ENCODE results near the gene SGIP1.

Gene SGIP1

GRCh38 chr1:66556161-66556611 lies 22.2 kb downstream of the SGIP1 start:
- H2AFZ ChIP-seq (ENCODE audit: low read length), result peak overlapping the region; percentile 46
- H3K27ac ChIP-seq (replicated peaks; ENCODE audit: low read length), result no peak overlapping the region
- H3K18ac ChIP-seq (ENCODE audit: low read length), result peak overlapping the region; percentile 58
- H2BK120ac ChIP-seq (ENCODE audit: low read depth, low read length), result no peak overlapping the region
- H2AK5ac ChIP-seq (ENCODE audit: low read depth, low read length), result no peak overlapping the region
- WGBS, 2 donors (ENCODE audit: extremely low coverage in 2 of 2, insufficient read length in 2 of 2, insufficient replicate concordance in 1 of 2), result no CpG with 5 or more reads among the region's 7 CpGs
- no peaks in the 10 kb centered on the region for H3K79me1 ChIP-seq (ENCODE audit: low read depth, low read length)
- no peak overlapping the region for H3K9ac ChIP-seq (ENCODE audit: low read depth, low read length, poor library complexity)
- H3K4me1 ChIP-seq (ENCODE audit: control insufficient read depth in 2 of 2, insufficient read depth in 1 of 2, low read depth in 1 of 2, low read length in 2 of 2), result peaks cover 0 to 1% of the 10 kb centered on the region in 2 donors
- H4K91ac ChIP-seq (ENCODE audit: low read depth, low read length, poor library complexity), result no peak overlapping the region
- H3K23ac ChIP-seq (ENCODE audit: low read depth, low read length, poor library complexity), result no peak overlapping the region
- DNase-seq (ENCODE audit: low spot score), result no peak
- H3K14ac ChIP-seq (ENCODE audit: low read length), result no peak overlapping the region
- no peaks in the 10 kb centered on the region for H3K36me3 ChIP-seq (replicated peaks in 1 of 2; ENCODE audit: control insufficient read depth in 2 of 2, insufficient read depth in 2 of 2, low read length in 2 of 2)
- H3K4me2 ChIP-seq (ENCODE audit: insufficient read depth, low read length, poor library complexity, severe bottlenecking), result no peak overlapping the region
- H3K4me3 ChIP-seq (ENCODE audit: low read length in 2 of 2), result no peak overlapping the region
- H3K27me3 ChIP-seq (ENCODE audit: control insufficient read depth in 3 of 3, insufficient read depth in 3 of 3, low read depth in 1 of 3, low read length in 3 of 3), result no peaks in the 10 kb centered on the region
- no peak overlapping the region for H3K4ac ChIP-seq (ENCODE audit: low read length)
- H2BK5ac ChIP-seq (ENCODE audit: low read length), result no peak overlapping the region
- H3K9me3 ChIP-seq (replicated peaks in 1 of 2; ENCODE audit: control insufficient read depth in 2 of 2, insufficient read depth in 1 of 2, low read depth in 1 of 2, low read length in 2 of 2), result no peaks in the 10 kb centered on the region
- H2BK15ac ChIP-seq (ENCODE audit: low read length), result no peak overlapping the region
- no peak overlapping the region for H4K8ac ChIP-seq (ENCODE audit: low read depth, low read length)
- H2BK12ac ChIP-seq (ENCODE audit: low read length), result no peak overlapping the region

- WGBS, 2 donors (ENCODE audit: extremely low coverage in 2 of 2, insufficient read length in 2 of 2, insufficient replicate concordance in 1 of 2), result no CpG with 5 or more reads among the region's 1 CpG
- no peak overlapping the region for H4K8ac ChIP-seq (ENCODE audit: low read depth, low read length)
- H3K4me2 ChIP-seq (ENCODE audit: insufficient read depth, low read length, poor library complexity, severe bottlenecking), result no peak overlapping the region
- H2BK5ac ChIP-seq (ENCODE audit: low read length), result no peak overlapping the region
- H3K14ac ChIP-seq (ENCODE audit: low read length), result no peak overlapping the region
- H3K9me3 ChIP-seq (replicated peaks in 1 of 2; ENCODE audit: control insufficient read depth in 2 of 2, insufficient read depth in 1 of 2, low read depth in 1 of 2, low read length in 2 of 2), result no peaks in the 10 kb centered on the region
- H3K4me1 ChIP-seq (ENCODE audit: control insufficient read depth in 2 of 2, insufficient read depth in 1 of 2, low read depth in 1 of 2, low read length in 2 of 2), result peaks cover 0 to 1% of the 10 kb centered on the region in 2 donors
- no peak overlapping the region for H4K91ac ChIP-seq (ENCODE audit: low read depth, low read length, poor library complexity)
- no peak overlapping the region for H3K9ac ChIP-seq (ENCODE audit: low read depth, low read length, poor library complexity)
- no peak overlapping the region for H3K18ac ChIP-seq (ENCODE audit: low read length)
- H3K79me1 ChIP-seq (ENCODE audit: low read depth, low read length), result no peaks in the 10 kb centered on the region
- H3K36me3 ChIP-seq (replicated peaks in 1 of 2; ENCODE audit: control insufficient read depth in 2 of 2, insufficient read depth in 2 of 2, low read length in 2 of 2), result no peaks in the 10 kb centered on the region
- no peak overlapping the region for H2BK15ac ChIP-seq (ENCODE audit: low read length)
- no peak overlapping the region for H2AFZ ChIP-seq (ENCODE audit: low read length)
- H3K4me3 ChIP-seq (ENCODE audit: low read length in 2 of 2), result no peak overlapping the region
- H2AK5ac ChIP-seq (ENCODE audit: low read depth, low read length), result no peak overlapping the region
- H3K27me3 ChIP-seq (ENCODE audit: control insufficient read depth in 3 of 3, insufficient read depth in 3 of 3, low read depth in 1 of 3, low read length in 3 of 3), result no peaks in the 10 kb centered on the region
- no peak overlapping the region for H2BK12ac ChIP-seq (ENCODE audit: low read length)
- no peak overlapping the region for H3K23ac ChIP-seq (ENCODE audit: low read depth, low read length, poor library complexity)
- no peak overlapping the region for H3K27ac ChIP-seq (replicated peaks; ENCODE audit: low read length)
- no peak overlapping the region for H3K4ac ChIP-seq (ENCODE audit: low read length)
- H2BK120ac ChIP-seq (ENCODE audit: low read depth, low read length), result no peak overlapping the region
- DNase-seq (ENCODE audit: low spot score), result no peak
Measured at GRCh38 chr1:66557157-66557556, 23.2 kb downstream of the SGIP1 start.

- no peak overlapping the region for H2BK12ac ChIP-seq (ENCODE audit: low read length)
- WGBS, 2 donors (ENCODE audit: extremely low coverage in 2 of 2, insufficient read length in 2 of 2, insufficient replicate concordance in 1 of 2), result no CpG with 5 or more reads among the region's 4 CpGs
- H2BK5ac ChIP-seq (ENCODE audit: low read length), result no peak overlapping the region
Measured at GRCh38 chr1:66559517-66559916, 25.6 kb downstream of the SGIP1 start.

GRCh38 chr1:66562561-66562960 lies 28.6 kb downstream of the SGIP1 start:
- no peak overlapping the region for H2BK5ac ChIP-seq (ENCODE audit: low read length)
- H3K4me2 ChIP-seq (ENCODE audit: insufficient read depth, low read length, poor library complexity, severe bottlenecking), result no peak overlapping the region
- H3K14ac ChIP-seq (ENCODE audit: low read length), result no peak overlapping the region
- no peak overlapping the region for H3K4me3 ChIP-seq (ENCODE audit: low read length in 2 of 2)
- H3K9ac ChIP-seq (ENCODE audit: low read depth, low read length, poor library complexity), result no peak overlapping the region
- H3K36me3 ChIP-seq (replicated peaks in 1 of 2; ENCODE audit: control insufficient read depth in 2 of 2, insufficient read depth in 2 of 2, low read length in 2 of 2), result no peaks in the 10 kb centered on the region
- no peak overlapping the region for H4K91ac ChIP-seq (ENCODE audit: low read depth, low read length, poor library complexity)
- no peak overlapping the region for H2AFZ ChIP-seq (ENCODE audit: low read length)
- no CpG with 5 or more reads among the region's 3 CpGs for WGBS, 2 donors (ENCODE audit: extremely low coverage in 2 of 2, insufficient read length in 2 of 2, insufficient replicate concordance in 1 of 2)
- H3K23ac ChIP-seq (ENCODE audit: low read depth, low read length, poor library complexity), result no peak overlapping the region
- no peak overlapping the region for H4K8ac ChIP-seq (ENCODE audit: low read depth, low read length)
- no peak overlapping the region for H2AK5ac ChIP-seq (ENCODE audit: low read depth, low read length)
- H3K79me1 ChIP-seq (ENCODE audit: low read depth, low read length), result no peaks in the 10 kb centered on the region
- no peak overlapping the region for H3K27ac ChIP-seq (replicated peaks; ENCODE audit: low read length)
- no peak for DNase-seq (ENCODE audit: low spot score)
- no peak overlapping the region for H2BK15ac ChIP-seq (ENCODE audit: low read length)
- H2BK12ac ChIP-seq (ENCODE audit: low read length), result no peak overlapping the region
- H3K9me3 ChIP-seq (replicated peaks in 1 of 2; ENCODE audit: control insufficient read depth in 2 of 2, insufficient read depth in 1 of 2, low read depth in 1 of 2, low read length in 2 of 2), result no peaks in the 10 kb centered on the region
- no peak overlapping the region for H3K18ac ChIP-seq (ENCODE audit: low read length)
- H3K4me1 ChIP-seq (ENCODE audit: control insufficient read depth in 2 of 2, insufficient read depth in 1 of 2, low read depth in 1 of 2, low read length in 2 of 2), result peaks cover 0 to 3% of the 10 kb centered on the region in 2 donors
- H3K27me3 ChIP-seq (ENCODE audit: control insufficient read depth in 3 of 3, insufficient read depth in 3 of 3, low read depth in 1 of 3, low read length in 3 of 3), result no peaks in the 10 kb centered on the region
- H2BK120ac ChIP-seq (ENCODE audit: low read depth, low read length), result no peak overlapping the region
- no peak overlapping the region for H3K4ac ChIP-seq (ENCODE audit: low read length)

More at GRCh38 chr1:66559517-66559916, 25.6 kb downstream of the SGIP1 start:
- H3K14ac ChIP-seq (ENCODE audit: low read length), result no peak overlapping the region
- no peak for DNase-seq (ENCODE audit: low spot score)
- no peaks in the 10 kb centered on the region for H3K79me1 ChIP-seq (ENCODE audit: low read depth, low read length)
- H3K23ac ChIP-seq (ENCODE audit: low read depth, low read length, poor library complexity), result no peak overlapping the region
- H3K4ac ChIP-seq (ENCODE audit: low read length), result no peak overlapping the region
- H2BK15ac ChIP-seq (ENCODE audit: low read length), result no peak overlapping the region
- no peak overlapping the region for H3K18ac ChIP-seq (ENCODE audit: low read length)
- no peak overlapping the region for H3K4me2 ChIP-seq (ENCODE audit: insufficient read depth, low read length, poor library complexity, severe bottlenecking)
- no peaks in the 10 kb centered on the region for H3K27me3 ChIP-seq (ENCODE audit: control insufficient read depth in 3 of 3, insufficient read depth in 3 of 3, low read depth in 1 of 3, low read length in 3 of 3)
- H2AFZ ChIP-seq (ENCODE audit: low read length), result no peak overlapping the region
- H3K9me3 ChIP-seq (replicated peaks in 1 of 2; ENCODE audit: control insufficient read depth in 2 of 2, insufficient read depth in 1 of 2, low read depth in 1 of 2, low read length in 2 of 2), result no peaks in the 10 kb centered on the region
- no peak overlapping the region for H2AK5ac ChIP-seq (ENCODE audit: low read depth, low read length)
- H4K91ac ChIP-seq (ENCODE audit: low read depth, low read length, poor library complexity), result no peak overlapping the region
- no peak overlapping the region for H3K4me3 ChIP-seq (ENCODE audit: low read length in 2 of 2)
- H2BK120ac ChIP-seq (ENCODE audit: low read depth, low read length), result no peak overlapping the region
- no peaks in the 10 kb centered on the region for H3K36me3 ChIP-seq (replicated peaks in 1 of 2; ENCODE audit: control insufficient read depth in 2 of 2, insufficient read depth in 2 of 2, low read length in 2 of 2)
- no peak overlapping the region for H3K27ac ChIP-seq (replicated peaks; ENCODE audit: low read length)
- H4K8ac ChIP-seq (ENCODE audit: low read depth, low read length), result no peak overlapping the region
- peaks cover 0 to 3% of the 10 kb centered on the region in 2 donors for H3K4me1 ChIP-seq (ENCODE audit: control insufficient read depth in 2 of 2, insufficient read depth in 1 of 2, low read depth in 1 of 2, low read length in 2 of 2)
- H3K9ac ChIP-seq (ENCODE audit: low read depth, low read length, poor library complexity), result no peak overlapping the region
